ENCODE measurements around the gene NKAIN1. TPM values are rescaled to one million over a fixed set of nuclear protein-coding genes. Genes with fewer than 3 reads are reported as not detected.

Gene NKAIN1
- total RNA-seq, 4 donors from 2014 or later: not detected

DNA sequence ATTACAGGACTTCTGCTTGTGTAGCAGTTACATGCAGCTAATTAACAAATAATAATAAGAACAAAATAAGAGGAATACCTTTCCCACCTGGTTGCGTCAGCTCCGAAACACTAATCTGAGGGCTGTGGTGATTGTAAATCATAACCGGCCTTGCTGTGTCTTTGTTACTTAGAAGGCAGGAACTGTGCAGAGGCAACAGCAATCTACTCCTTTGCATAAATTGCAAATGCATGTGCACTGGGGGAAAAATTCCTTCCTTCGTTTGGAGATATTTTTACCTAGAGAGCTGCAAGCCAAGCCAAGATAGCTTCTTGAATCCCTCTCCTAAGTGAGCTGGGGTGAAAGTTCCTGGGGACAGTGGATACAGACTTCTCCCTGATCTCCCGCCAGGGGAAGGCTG is 46.0 kb downstream of the NKAIN1 start:
- Histone ChIP-seq H3K9me3 (no peaks in the 10 kb centered on the region), H3K36me3 (no peaks in the 10 kb centered on the region), H3K27me3 (no peaks in the 10 kb centered on the region), H3K4me3 (no peak overlapping the region), H3K4me1 (no peaks in the 10 kb centered on the region), H3K27ac (no peak overlapping the region)
- no peak for DNase-seq
- TF ChIP-seq POLR2A (IDR thresholded peaks at IDR 0.05): no peak
- TF ChIP-seq, protein P1, sequence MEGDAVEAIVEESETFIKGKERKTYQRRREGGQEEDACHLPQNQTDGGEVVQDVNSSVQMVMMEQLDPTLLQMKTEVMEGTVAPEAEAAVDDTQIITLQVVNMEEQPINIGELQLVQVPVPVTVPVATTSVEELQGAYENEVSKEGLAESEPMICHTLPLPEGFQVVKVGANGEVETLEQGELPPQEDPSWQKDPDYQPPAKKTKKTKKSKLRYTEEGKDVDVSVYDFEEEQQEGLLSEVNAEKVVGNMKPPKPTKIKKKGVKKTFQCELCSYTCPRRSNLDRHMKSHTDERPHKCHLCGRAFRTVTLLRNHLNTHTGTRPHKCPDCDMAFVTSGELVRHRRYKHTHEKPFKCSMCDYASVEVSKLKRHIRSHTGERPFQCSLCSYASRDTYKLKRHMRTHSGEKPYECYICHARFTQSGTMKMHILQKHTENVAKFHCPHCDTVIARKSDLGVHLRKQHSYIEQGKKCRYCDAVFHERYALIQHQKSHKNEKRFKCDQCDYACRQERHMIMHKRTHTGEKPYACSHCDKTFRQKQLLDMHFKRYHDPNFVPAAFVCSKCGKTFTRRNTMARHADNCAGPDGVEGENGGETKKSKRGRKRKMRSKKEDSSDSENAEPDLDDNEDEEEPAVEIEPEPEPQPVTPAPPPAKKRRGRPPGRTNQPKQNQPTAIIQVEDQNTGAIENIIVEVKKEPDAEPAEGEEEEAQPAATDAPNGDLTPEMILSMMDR (IDR thresholded peaks at IDR 0.05): no peak

DNA sequence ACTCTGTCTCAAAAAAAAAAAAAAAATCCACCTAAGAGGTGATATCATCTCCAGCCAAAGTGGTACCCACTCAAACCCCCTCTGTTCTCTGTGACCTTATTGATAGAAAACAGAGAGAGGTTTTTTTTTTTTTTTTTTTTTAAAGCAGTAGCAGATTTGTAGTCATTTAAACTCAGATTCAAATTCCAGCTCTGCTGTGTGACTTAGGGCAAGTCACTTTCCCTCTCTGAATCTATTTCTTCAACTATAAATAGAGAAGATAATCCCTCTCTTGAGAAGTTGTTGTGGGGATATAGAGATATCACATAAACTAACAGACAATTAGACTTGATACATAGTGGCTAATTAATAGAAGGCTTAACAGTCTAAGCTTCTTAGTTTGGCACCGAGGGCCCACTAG is 48.4 kb downstream of the NKAIN1 start:
- Histone ChIP-seq H3K4me1 (no peaks in the 10 kb centered on the region), H3K27ac (no peak overlapping the region), H3K36me3 (no peaks in the 10 kb centered on the region), H3K9me3 (no peaks in the 10 kb centered on the region), H3K27me3 (no peaks in the 10 kb centered on the region), H3K4me3 (no peak overlapping the region)
- TF ChIP-seq, protein P1 (IDR thresholded peaks at IDR 0.05): no peak
- TF ChIP-seq POLR2A (IDR thresholded peaks at IDR 0.05): no peak
- DNase-seq: no peak

DNA sequence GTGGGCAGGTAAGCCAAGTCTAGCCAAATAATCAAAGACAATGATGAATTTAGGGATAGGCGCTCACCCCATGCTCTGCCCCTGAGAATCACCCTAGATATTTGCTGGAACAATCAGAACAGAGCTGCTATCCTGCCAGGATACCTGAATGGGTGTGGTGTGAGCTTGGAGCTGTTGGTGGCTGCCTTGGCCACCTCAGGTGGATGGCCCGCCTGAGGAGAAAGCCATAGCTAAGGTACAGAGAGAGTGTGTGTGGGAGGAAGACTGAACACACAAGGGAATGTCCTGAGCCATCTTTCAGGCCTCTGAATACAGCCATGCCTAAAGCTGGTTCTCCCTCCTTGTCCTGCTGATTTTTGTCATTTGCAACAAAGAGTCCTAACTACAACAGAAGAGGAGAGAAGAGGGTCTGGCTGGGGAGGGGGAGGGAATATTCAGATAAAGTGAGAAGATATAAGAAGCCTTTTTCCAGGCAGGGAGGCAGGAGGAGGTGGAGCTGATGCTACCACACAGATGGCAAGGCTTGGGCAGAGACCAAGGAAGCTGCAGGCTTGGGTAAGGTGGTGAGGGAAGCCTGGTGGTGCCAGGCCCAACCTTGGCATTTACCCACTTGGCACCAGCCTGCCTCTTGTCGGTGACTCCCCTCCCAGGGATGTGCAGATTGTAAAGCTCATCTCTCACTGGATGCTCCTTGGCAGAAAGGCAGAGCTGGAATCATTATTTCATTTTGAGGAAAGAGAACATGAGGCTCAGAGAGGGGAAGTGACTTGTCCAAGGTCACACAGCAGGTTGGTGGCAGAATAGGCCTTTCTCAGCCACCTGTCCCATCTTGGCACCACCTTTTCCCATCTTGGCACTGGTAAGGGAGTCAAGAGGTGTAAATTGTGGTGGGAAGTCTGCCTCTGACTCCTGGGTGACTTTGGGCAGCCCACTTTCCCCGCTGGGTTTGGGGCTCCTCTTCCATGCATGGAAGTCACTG is 49.7 kb downstream of the NKAIN1 start:
- Histone ChIP-seq H3K4me3 (no peak overlapping the region), H3K36me3 (no peaks in the 10 kb centered on the region), H3K4me1 (no peaks in the 10 kb centered on the region), H3K27ac (no peak overlapping the region), H3K9me3 (no peaks in the 10 kb centered on the region), H3K27me3 (no peaks in the 10 kb centered on the region)
- DNase-seq: no peak
- no peak for TF ChIP-seq POLR2A (IDR thresholded peaks at IDR 0.05)
- TF ChIP-seq, protein P1 (IDR thresholded peaks at IDR 0.05): no peak

DNA sequence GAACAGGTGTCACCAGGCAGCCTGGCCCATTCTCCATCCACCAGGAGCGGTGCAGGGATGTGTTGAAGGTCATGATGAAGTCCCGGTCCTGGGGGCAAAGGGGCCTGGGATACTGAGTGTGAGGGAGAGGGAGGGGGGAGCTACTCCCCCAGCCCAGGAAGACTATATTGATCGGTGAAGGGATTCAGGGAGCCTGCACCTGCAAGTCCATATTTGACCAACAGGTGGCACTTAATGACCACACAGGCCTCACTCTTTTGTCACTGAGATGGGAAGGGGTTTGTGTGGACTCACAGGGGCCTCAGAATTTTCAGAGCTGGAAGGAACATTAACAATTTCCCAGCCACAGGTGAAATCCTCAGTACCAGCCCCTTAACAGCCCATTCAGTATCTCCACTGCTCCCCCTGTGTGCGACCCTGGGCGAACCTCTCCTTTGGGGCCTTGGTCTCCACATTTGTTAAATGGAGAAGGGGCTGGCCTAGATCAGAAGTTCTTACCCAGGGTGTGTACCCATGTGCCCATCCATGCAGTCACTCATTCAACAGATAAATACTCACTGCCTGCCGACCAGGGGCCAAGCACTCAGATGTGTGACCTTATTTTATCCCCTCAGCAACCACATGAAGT is 55.6 kb downstream of the NKAIN1 start:
- no peak overlapping the region for H3K4me3 ChIP-seq
- H3K36me3 ChIP-seq: no peaks in the 10 kb centered on the region
- H3K9me3 ChIP-seq: no peaks in the 10 kb centered on the region
- no peak overlapping the region for H3K27ac ChIP-seq
- no peak for TF ChIP-seq POLR2A (IDR thresholded peaks at IDR 0.05)
- TF ChIP-seq, protein P1 (IDR thresholded peaks at IDR 0.05): peak in 5 of 6 experiments; percentile 28 to 75 (median 71)
- peak in 2 of 3 donors; percentile 23 to 76 for DNase-seq
- peaks cover 0 to 18% (median 5%) of the 10 kb centered on the region in 4 donors for H3K4me1 ChIP-seq
- no peaks in the 10 kb centered on the region for H3K27me3 ChIP-seq

DNA sequence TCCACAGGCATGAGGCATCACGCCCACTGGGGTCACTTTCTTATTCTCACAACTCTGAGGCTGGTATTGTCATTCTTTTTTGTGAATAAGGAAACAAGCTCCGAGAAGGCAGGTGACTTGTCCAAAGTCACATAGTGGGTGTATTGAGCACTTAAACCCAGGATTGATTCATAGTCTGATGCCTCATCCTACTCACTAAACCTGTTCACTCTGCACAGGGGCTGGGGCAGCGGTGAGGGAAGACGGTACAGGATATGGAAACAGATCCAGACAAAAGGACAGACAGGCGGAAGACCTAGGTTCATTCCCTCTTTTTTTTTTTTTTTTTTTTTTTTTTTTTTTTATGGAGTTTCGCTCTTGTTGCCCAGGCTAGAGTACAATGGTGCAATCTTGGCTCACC is 56.6 kb downstream of the NKAIN1 start:
- Histone ChIP-seq H3K9me3 (no peaks in the 10 kb centered on the region), H3K4me1 (peaks cover 0 to 18% (median 5%) of the 10 kb centered on the region in 4 donors), H3K36me3 (no peaks in the 10 kb centered on the region), H3K4me3 (no peak overlapping the region), H3K27ac (no peak overlapping the region), H3K27me3 (no peaks in the 10 kb centered on the region)
- no peak for DNase-seq
- TF ChIP-seq, protein P1 (IDR thresholded peaks at IDR 0.05): no peak
- no peak for TF ChIP-seq POLR2A (IDR thresholded peaks at IDR 0.05)
